HuH-7.5 (cell line): Measurements from ENCODE around the gene MBTPS1.
A peak's percentile ranks its signal among the peaks of the same experiment; 100 is the strongest.
"Not testable (repeated sequence)": the region's sequence is repeated elsewhere in the genome, so short reads cannot be mapped to it uniquely, and the experiment has no call there.

ENCODE experiments used
- DNase-seq: peaks from one replicate; pipeline ENCODE4 v3.0.0; 2011; ENCODE audit warnings: low spot score

MBTPS1 gene

GRCh38 chr16:84137287-84137686 is 20.5 kb upstream of the MBTPS1 start:
- no peak for DNase-seq

DNA sequence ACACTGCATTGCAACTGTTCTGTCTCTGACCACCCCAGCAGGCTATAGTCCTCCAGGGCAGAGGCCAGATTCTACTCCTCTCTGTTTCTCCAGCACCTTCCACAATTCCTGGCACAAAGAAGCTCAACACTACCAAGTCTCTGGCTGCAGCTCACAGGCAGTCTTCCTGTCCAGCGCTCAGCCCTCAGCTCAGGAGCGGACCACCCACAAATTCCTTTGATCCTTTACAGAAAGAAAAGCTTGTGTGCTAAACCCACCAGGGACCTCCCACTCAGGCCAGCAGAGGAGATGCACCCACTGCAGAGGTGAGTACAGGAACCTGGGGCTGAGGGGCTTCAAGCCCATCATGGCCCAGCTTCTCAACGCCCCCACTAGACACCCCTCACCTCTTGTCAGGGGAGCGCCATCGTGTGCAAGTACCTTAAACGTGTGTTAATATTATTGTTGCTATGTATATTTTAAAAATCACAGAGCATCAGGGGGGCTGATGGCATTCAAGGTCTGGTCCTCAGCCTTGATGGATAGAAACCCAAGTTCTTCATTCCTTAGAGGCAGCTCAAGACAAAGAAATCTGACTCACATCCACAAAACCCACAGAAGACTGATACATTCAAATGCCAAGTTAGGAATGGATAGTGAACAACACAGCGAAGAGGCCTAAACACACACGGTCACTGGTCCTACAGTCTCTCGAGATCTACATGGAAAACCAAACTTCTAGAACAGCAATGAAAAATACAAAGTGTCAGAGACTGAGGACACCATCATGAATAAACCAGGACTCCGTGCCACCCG is 19.8 kb upstream of the MBTPS1 start:
- no peak for DNase-seq

- no peak for DNase-seq
These were observed 16.0 kb upstream of the MBTPS1 start for GRCh38 chr16:84132527-84133285.

- no peak for DNase-seq
These were observed 14.4 kb upstream of the MBTPS1 start for GRCh38 chr16:84131117-84131516.

- no peak for DNase-seq
These were observed 7.7 kb upstream of the MBTPS1 start for GRCh38 chr16:84124257-84125073.

GRCh38 chr16:84121007-84121406 is 4.3 kb upstream of the MBTPS1 start:
- no peak for DNase-seq

- DNase-seq = no peak
These were observed 3.3 kb upstream of the MBTPS1 start for GRCh38 chr16:84120023-84120422.

DNA sequence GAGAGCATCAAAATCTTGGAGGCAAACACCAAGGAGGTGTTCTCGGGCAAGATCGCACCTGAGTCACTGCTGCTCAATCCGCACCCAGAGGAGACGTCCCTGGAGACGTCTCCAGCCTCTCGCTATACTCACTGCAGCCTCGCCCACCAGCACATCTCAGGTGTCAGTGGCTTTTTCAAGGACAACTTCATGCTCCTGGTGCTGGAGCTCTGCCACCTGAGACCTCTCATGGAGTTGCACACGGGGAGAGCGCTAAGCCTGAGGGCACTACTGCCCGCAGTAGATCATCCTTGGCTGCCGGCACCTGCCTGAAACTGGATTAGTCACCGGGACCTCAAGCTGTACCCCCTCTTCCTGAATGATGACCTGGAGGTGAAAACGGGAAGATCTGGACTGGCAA is 2.6 kb upstream of the MBTPS1 start:
- DNase-seq = no peak

GRCh38 chr16:84118315-84118714 is 1.6 kb upstream of the MBTPS1 start:
- not testable (repeated sequence) for DNase-seq

DNA sequence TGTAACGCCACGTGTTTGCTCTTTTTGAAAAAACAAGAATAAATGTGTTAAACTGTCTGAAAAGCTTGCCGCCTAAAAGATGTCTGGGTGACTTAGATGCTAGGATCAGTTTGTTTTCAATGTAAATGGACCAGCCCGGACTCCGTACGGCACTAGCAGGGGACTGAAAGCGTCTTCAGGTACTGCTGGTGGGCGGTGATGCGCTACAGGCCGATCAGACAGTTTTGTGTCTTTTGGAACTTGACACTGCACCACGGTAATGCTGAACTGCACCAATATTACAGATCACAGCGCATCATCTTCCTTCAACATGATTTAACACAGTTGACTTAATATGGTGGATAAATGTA is 727 bp upstream of the MBTPS1 start:
- DNase-seq = no peak

DNA sequence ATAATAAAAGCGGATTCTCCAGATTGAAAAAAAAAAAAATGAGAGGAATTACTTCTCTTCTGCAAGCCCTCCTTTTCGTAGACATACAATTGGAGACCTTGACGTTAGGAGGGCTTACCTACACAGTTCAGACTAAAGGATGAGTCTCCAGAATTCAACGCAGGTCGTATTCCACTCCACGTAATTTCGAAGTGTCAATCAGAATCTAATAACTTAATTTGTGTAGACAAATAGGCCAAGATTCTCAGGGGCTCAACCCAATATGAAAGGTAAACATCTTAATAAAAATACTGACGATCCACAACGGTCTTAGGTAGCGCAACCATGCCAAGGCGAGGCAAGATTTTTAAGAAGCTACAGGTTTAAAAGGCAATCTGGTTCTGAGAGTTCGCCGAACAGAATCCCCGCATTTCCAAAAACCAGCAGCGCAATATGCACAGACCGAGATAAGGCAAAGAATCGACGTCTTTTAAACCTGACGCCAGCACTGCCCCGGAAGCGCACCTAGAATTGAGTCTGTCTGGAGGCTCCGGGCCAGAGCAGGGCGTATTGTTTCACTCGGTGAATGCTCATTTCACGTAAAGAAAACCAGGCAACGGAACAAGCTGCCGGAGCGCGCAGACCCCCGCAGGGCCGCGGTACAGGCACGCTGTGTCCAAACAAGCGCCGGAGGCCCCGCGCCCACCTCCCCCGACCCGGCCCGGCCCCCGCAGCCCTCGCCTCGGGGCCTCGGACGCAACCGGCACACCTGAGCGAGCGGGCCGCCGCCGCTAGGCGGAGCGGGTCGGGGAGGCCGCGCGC is 623 bp downstream of the MBTPS1 start:
- DNase-seq = peak; percentile 37

DNA sequence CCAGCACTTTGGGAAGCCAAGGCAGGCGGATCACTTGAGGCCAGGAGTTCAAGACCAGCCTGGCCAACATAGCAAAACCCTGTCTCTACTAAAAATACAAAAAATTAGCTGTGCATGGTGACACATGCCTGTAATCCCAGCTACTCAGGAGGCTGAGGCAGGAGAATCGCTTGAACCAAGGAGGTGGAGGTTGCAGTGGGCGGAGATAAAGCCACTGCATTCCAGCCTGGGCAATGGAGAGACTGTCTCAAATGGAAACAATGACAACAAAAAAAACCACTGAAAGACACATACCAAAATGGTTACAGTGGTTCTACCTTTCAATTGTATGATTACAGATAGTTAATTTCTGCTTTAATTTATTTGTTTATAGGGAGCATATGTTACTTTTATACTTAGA is 4.8 kb downstream of the MBTPS1 start:
- not testable (repeated sequence) for DNase-seq

DNA sequence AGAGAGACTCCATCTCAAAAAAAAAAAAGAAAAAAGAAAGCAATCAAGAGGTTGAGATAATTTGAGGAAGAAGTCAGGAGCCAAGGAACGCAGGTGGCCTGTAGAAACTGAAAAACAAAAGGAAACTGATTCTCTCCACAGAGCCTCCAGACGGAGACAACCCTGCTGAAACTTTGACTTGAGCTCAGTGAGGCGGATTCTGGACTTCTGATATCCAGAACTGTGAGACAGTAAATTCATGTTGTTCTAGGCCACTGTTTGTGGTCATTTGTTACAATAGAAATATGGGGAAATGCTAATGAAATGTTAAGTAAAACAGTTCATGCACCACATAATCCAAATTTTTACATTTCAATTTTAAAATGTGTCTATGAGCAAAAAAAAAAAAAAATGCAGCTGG is 5.2 kb downstream of the MBTPS1 start:
- DNase-seq = no peak

DNA sequence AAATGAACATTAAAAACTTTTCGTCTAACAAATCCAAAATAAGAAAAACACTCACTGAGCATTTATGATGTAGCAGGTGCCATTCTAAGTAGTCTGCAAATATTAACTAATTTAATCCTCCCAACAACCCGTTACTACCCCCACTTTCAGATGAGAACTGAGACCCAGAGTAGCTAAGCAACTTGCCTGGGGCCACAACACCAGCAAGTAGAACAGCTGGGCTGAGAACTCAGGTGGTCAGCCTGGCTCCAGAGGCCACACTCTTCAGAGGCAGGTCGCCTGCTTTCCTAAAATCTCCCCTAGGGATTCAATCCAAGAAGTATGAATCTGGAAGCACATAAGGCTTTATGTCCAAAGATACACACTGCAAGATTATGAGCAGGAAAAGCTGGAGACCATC is 6.2 kb downstream of the MBTPS1 start:
- DNase-seq = no peak

DNA sequence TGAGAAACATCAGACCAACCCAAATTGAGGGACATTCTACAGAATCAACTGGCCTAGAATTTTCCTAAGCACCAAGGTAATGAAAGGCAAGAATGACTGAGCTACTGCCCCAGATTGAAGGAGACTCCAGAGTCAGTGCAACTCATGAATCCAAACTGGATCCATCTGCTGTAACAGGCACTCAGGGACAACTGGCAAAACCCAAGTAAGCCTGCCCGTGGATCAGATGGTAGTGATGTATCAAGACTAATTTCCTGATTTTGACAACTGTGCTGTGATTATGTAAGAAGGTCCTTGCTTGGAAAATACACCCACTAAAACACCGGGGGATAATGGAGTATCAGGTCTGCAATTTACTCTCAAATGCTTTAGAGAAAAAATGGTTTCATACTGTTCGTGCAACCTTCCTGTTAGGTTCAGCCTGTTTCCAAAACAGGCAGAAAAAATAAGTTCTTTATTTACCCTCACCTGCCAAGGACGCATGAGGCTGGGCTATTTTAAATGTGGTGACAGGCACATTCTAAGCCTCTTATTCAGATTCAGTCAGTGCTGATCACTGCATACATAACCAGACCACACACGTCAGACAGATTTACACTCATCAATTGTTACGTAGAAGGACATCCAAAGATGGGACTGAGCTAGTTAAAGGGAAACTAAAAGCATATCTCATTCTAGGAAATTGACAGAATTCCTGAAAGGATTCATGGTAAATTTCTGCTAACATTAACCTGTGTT is 7.0 kb downstream of the MBTPS1 start:
- no peak for DNase-seq

- no peak for DNase-seq
These were observed 8.8 kb downstream of the MBTPS1 start for GRCh38 chr16:84107921-84108320.

DNA sequence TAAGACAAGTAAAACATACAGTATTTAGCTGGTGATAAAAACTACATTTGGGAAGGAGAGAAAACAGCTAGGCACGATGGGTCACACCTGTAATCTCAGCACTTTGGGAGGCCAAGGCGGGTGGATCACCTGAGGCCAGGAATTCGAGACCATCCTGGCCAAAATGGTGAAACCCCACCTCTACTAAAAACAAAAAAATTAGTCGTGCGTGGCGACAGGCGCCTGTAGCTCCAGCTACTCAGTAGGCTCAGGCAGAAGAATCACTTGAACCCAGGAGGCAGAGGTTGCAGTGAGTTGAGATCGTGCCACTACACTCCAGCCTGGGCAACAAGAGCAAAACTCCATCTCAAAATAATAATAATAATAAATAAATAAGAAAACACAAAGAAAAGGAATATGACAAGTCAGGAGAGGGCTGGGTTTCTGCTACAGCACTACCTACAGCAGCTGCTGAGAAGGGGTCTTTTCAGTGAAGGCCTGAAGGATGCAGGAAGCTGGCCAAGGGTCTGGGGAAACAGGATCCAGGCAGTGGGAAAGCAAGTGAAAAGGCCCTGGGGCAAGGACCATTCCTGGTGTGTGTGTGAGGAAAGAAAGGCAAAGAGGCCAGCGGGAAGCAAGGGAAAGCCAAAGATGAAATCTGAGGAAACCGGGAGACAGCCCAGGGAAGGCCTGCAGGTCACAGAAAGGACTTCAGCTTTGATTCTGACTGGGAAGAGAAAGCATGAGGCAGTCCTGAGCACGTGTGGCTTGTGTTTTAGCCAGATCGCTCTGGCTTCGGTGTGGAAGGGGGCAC is 10.6 kb downstream of the MBTPS1 start:
- DNase-seq = no peak

DNA sequence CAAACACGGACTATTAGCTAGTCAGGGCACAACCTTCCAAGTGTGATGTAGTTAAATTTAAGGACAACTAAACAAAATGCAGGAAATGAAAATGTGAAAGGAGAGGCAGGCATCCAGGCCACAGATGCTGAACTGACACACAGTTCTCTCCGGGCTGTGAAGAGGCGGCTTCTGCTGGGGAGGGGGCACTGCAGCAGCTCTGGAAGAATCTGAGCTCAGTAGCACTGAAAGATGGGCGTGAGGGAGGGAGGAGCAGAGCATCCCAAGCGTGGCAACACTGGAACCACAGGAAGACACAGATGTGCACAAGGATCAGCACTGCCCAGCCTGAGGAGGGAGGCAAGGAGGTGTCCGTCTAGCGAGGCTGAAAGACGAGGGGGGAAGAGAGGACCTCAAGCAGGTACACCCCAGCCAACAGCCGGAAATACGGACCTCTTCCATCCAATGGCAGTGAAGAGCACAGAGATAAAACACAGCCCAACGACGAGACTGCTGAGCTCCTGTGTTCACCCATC is 11.4 kb downstream of the MBTPS1 start:
- no peak for DNase-seq

DNA sequence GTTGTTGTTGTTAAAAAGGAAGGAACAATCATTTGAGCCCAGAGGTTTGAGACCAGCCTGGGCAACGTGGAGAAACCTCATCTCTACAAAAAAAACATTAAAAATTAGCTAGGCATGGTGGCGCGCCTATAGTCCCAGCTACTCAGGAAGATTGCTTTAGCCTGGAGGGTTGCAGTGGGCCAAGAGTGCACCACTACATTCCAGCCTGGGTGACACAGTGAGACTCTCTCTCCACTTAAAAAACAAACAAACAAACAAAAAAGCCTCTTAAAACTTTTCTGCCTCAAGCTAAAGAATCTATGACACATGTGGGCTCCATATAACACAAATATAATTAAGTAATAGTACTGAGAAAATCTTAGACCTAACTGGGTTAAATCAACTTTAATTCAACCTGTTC is 12.5 kb downstream of the MBTPS1 start:
- no peak for DNase-seq

GRCh38 chr16:84103678-84104077 is 13.1 kb downstream of the MBTPS1 start:
- DNase-seq = no peak
